Inflammatory macrophage treated with lipopolysaccharide for 4 hours (primary cell): ENCODE measurements around the gene ACER3.
"Not testable (repeated sequence)": the region's sequence is repeated elsewhere in the genome, so short reads cannot be mapped to it uniquely, and the experiment has no call there.

Source experiments
- DNase-seq: peaks from one replicate; pipeline ENCODE4 v3.0.0-alpha.2; 2020

The ACER3 gene

GRCh38 chr11:76880314-76880713 is 19.6 kb downstream of the ACER3 start:
- DNase-seq = no peak

GRCh38 chr11:76880956-76881355 is 20.2 kb downstream of the ACER3 start:
- DNase-seq = no peak

- DNase-seq = peak; percentile 83
Measured at GRCh38 chr11:76885390-76886097, 24.8 kb downstream of the ACER3 start.

- DNase-seq = no peak
Measured at GRCh38 chr11:76888989-76889388, 28.3 kb downstream of the ACER3 start.

GRCh38 chr11:76889411-76889975 is 28.8 kb downstream of the ACER3 start:
- peak; percentile 69 for DNase-seq

DNA sequence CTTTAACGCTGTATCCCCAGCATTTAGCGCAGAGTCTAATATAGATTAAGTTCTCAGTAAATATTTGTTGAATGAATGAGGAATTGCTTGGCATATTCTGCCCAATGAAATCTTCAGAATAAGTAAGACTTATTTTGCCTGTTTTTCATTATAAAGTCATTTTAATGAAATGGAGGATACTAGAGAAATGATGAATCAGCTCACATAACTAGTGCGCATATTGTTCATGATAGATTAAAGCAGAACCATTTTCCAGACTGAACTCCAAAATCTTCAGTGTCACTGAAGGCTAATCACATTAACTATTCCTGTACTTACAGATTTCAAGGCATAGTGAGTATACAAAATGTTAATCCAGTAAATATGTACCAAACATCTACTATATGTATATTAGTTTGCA is 29.6 kb downstream of the ACER3 start:
- DNase-seq = no peak

DNA sequence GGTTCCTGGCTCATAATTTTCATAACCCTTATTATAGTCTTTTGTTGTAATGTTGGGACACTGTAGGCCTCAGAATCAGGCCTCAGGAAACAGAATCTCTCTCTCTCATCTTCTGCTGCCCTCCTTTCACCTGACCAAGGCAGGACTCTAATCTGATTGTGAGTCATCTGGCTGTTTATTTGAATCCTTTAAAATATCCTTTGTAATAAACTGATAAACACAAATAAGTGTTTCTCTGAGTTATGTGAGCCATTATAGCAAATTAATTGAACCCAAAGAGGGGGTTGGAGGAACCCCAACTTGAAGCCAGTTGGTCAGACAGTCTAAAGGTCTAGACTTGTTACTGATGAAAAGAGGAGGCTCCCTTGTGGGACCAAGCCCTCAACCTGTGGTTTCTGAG is 30.6 kb downstream of the ACER3 start:
- DNase-seq = no peak

GRCh38 chr11:76891793-76892192 is 31.1 kb downstream of the ACER3 start:
- no peak for DNase-seq

DNA sequence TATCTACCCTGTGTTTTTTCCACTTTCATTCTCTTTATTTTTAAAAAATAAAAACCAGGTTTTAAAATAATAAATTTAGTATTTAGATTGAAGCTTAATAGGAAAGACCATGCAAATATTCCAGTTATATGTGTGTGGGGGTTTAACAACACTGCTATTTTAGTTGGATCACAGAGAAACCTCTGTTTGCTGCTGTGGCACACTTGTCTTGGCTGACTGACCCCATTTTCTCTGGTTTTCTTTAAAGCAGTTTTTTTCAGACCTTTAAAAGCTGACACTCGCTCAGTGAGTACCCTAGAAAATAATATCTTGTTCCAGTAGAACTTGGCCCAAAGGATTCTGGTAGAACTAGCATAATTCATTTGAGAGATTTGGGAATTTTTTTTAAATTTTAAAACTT is 31.6 kb downstream of the ACER3 start:
- no peak for DNase-seq

GRCh38 chr11:76897233-76897632 is 36.5 kb downstream of the ACER3 start:
- DNase-seq = no peak

DNA sequence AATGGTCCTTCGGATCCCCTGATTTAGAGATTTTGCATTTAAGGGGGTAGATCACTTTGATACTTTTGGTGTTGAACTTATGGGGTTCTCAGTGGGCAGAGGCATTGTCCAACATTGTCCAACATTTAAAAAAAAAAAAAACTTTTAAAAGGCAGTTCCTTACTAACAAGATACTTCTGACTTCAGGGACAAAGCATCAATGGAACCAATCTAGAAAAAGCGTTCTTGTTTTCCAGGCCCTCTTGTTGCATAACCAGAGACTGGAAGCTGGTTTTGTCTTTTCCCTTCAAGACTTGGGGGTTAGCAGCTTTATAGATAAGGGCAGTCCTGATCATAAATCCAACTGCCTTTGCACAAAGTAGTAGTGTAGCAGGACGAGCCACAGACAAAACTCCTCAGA is 40.4 kb downstream of the ACER3 start:
- no peak for DNase-seq

DNA sequence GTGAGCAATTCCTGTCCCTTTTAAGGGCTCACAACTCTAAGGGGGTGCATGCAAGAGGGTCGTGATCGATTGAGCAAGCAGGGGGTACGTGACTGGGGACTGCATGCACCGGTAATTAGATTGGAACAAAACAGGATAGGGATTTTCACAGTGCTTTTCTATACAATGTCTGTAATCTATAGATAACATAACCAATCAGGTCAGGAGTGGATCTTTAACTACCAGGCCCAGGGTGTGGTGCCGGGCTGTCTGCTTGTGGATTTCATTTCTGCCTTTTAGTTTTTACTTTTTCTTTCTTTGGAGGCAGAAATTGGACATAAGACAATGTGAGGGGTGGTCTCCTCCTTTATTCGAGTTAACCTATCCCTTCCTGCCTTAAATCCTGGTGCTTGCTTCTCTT is 40.9 kb downstream of the ACER3 start:
- DNase-seq = not testable (repeated sequence)

DNA sequence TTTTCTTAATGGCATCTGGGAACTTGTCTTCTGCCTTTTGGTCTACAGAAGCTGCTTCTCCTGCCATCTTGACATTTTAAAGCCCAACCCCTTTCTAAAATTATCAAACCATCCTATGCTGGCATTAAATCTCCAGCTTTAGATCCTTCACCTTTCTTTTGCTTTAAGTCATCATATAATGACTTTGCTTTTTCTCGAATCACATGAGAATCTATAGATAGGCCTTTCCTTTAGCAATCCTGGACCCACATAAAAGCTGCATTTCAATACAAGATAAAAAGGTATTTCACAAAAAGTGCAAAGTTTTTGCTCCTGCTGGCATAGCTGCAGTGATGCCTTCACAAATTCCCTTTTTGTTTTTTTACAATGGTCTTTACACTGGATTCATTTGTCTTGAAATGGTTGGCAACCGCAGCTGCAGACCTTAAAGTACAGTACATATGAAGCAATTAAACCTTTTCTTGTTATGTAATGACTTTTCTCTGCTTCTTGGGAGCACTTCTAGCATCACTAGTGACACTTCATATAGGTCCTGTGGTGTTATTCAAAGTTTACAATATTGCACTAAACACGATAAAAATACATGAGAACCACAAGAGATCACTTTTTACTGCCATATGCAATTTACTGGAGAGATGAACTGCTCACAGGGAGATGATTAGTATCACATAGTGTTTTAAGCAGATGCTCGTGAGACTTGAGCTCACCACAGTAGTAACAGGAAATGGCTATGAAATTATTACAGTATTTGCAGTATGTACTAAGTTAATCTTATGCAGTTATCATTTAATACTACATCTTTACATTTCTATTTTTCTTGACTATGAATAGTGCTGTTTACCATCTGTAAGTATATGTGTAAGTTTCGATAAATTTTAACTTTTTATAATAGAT is 41.6 kb downstream of the ACER3 start:
- DNase-seq = no peak

GRCh38 chr11:76903325-76903724 is 42.6 kb downstream of the ACER3 start:
- DNase-seq = peak; percentile 17

- DNase-seq = no peak
Measured at GRCh38 chr11:76910620-76911414, 50.1 kb downstream of the ACER3 start.

GRCh38 chr11:76911415-76911808 is 50.7 kb downstream of the ACER3 start:
- DNase-seq = no peak

- no peak for DNase-seq
Measured at GRCh38 chr11:76916712-76917111, 56.0 kb downstream of the ACER3 start.

DNA sequence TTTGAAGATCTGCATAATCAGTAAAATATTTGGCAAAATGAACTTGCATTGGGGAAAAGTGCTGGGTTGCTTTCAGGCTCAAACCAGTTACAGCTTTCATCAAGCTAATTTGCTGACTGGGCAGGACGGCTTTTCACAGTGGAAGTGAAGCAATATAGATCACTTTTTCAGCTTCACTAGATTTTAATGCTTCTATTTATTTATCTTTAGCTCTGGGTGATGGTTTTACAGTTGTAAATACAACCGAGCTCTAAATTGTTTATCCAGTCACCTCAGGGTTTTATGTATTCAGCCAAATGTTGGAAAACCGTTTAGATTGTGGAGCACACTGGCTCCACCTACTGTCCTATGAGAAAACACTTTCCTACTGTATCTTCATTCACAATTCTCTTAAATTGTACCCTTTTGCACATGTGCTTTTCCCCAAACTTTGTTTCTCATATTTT is 58.2 kb downstream of the ACER3 start:
- peak; percentile 60 for DNase-seq

DNA sequence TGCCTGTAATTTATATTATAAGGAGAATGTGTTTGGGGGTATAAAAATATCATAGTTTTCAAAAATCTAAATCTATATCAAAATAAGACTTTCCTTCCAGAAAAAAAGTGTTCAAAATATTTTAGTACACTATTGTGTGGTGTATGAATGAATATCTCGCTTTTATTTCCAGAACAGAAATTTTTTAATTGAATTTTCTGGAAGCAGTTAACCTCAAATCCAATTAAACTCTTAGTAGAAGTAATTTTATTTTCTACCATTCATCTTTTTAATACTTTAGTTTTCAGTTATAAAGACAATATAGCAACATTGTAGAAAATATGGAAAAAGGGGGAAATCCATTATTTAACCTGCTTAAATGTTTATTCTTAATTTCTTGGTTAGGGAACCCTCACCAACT is 58.7 kb downstream of the ACER3 start:
- DNase-seq = no peak

GRCh38 chr11:76919887-76920746 is 59.4 kb downstream of the ACER3 start:
- DNase-seq = peak; percentile 86

DNA sequence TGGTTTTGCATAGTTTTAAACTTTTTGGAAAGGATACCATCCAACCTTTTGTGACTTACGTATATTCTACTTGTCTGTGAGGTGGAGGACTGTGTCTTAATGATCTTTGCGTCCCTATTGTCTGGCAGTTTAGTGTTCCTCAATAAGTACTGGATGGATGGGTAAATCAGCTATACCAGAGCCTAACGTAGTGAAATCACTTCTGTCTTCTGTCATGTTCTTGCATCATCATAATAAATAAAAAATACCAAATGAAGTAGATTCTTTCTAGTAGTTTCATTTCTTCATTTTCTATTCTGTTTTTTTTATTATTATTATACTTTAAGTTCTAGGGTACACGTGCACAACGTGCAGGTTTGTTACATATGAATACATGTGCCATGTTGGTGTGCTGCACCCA is 66.4 kb downstream of the ACER3 start:
- peak; percentile 15 for DNase-seq

- DNase-seq = no peak
Measured at GRCh38 chr11:76935042-76935441, 74.3 kb downstream of the ACER3 start.
